B cell (primary cell): ENCODE data around the gene ZSWIM7.

ENCODE experiments used
- CTCF ChIP-seq: fragments of 200-600 bp; IDR thresholded peaks from one replicate; pipeline ENCODE4 v1.8.0; 2022; ENCODE audit warnings: antibody characterized with exemption, mild to moderate bottlenecking
- EZH2 ChIP-seq: IDR thresholded peaks from 2 replicates; pipeline ENCODE4 v1.6.1; 2012; ENCODE audit warnings: borderline replicate concordance, low read depth, mild to moderate bottlenecking, moderate library complexity, low read length; ENCODE audit not compliant: insufficient read depth, poor library complexity, severe bottlenecking

GRCh38 chr17:15958484-15958854 lies 41.0 kb downstream of the ZSWIM7 start:
- TF ChIP-seq CTCF (no peak), EZH2 (no peak)
